Measurements from ENCODE around the gene PSMA6.
"Not testable (repeated sequence)": the region's sequence is repeated elsewhere in the genome, so short reads cannot be mapped to it uniquely, and the experiment has no call there.

The PSMA6 gene

DNA sequence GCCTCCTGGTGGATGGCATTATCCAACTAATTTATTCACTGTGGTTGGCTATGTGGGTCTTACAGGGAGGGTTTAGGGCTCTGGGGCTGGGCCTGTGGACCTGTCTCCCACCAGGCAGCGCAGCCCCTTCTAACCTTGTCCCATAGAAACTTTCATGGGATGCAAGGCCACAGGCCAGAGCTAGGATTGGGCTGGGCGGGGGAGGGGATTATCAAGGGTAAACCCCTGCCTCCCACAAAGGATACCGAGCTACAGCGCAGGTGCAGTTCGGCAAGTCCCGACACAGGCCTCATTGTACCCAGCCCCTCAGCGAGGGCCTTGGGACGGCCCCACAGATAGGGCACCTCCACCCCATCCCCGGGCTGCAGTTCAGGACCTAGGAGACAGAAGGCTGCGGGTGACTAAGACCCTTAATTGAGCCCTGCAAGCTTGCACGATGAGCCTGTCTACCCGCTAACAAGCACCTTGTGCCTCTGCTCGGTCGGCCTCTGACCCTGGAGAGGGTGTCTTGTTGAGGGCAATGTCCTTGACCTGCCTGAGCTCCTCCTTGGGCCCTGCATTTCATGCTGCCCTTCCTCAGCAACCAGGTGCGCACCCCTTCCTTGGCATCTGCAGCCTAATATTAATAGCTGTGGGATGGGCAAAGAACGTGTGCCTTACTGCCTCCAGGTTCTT, 46.7 kb downstream of the PSMA6 start:
- FAIRE-seq (no peak), DNase-seq (ENCODE audit: insufficient read length, low spot score) (no peak)
- TF ChIP-seq POLR2A (IDR thresholded peaks at IDR 0.05; ENCODE audit: low read depth, low read length) = no peak

DNA sequence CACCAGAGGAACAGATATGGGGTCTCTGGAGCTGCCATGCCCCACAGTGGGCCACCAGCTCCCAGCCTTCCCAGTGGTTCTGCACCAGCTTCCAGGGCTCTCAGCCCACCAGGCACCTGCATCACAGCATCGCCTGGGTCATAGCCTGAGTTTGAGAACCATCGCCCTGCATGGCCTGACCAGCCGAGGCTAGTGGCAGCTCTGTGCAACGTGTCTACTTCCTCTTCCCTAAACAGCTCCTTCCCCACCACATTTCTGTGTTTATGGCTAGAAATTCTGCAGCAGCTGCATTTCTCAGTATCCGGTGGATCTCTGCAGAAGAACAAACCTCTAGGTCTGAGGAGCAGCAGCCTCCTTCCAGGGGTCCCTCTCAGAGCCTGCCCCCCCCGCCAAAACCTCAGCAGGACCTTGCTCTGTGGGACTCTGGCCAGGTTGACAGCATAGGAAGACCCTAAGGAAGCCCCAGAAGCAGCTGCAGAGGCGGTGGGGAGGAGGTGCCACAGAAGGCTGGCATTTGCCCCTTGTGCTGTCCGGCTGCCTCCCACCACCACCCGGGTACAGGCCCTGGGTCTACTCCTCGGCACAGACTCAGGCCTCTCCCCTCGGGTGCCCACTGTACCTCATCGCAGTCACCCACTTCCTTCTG, 47.7 kb downstream of the PSMA6 start:
- FAIRE-seq = no peak
- no peak for TF ChIP-seq POLR2A (IDR thresholded peaks at IDR 0.05; ENCODE audit: low read depth, low read length)
- no peak for DNase-seq (ENCODE audit: insufficient read length, low spot score)

DNA sequence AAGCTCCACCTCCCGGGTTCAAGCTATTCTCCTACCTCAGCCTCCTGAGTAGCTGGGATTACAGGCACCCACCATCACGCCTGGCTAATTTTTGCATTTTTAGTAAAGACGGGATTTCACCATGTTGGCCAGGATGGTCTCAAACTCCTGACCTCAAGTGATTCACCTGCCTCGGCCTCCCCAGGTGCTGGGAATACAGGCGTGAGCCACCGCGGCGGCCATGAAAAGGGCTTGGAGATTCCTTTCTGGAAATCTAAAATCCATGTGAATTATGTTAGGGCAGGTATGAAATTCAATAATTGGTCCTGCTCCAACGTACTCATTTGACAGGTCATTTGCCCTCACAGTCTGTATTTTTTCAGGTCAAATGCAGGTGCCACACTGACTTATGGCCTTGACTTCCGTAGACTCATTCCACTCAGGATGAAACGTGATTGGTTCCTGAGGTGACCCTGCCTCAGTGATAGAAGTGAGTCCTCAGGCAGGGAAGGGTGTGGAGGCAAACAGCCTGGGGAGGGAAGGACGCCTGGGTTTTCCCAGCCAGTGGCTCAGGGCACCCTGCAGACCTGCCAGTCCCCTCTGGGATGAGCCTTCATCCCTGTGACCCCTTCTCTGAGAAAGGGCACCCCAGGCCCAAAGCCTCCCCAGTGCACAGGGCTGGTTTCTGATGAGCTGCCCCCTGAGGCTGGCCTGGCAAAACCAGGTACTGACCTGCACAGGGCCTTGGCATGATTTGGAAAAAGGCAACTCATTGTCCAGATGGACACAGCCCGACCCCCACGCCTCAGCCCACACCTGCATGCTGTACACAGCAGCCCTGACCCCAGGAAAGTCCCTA, 48.7 kb downstream of the PSMA6 start:
- FAIRE-seq = no peak
- no peak for DNase-seq (ENCODE audit: insufficient read length, low spot score)
- no peak for TF ChIP-seq POLR2A (IDR thresholded peaks at IDR 0.05; ENCODE audit: low read depth, low read length)

DNA sequence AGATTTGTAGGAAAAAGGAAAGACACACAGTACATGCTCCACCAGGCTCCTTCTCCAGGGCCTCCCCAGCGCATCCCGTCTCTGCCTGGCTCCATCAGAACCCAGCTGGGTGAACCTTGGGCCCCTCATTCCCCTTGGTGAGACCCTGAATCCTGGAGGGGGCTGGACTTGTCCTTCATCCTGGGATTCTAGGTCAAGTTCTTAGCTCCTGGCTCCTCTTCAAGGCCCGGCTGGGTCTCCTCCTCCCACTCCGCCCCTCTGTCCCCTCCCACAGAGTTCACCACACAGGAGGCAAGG, 49.2 kb downstream of the PSMA6 start:
- TF ChIP-seq POLR2A (IDR thresholded peaks at IDR 0.05; ENCODE audit: low read depth, low read length) = no peak
- FAIRE-seq (no peak), DNase-seq (ENCODE audit: insufficient read length, low spot score) (peak; percentile 69)

DNA sequence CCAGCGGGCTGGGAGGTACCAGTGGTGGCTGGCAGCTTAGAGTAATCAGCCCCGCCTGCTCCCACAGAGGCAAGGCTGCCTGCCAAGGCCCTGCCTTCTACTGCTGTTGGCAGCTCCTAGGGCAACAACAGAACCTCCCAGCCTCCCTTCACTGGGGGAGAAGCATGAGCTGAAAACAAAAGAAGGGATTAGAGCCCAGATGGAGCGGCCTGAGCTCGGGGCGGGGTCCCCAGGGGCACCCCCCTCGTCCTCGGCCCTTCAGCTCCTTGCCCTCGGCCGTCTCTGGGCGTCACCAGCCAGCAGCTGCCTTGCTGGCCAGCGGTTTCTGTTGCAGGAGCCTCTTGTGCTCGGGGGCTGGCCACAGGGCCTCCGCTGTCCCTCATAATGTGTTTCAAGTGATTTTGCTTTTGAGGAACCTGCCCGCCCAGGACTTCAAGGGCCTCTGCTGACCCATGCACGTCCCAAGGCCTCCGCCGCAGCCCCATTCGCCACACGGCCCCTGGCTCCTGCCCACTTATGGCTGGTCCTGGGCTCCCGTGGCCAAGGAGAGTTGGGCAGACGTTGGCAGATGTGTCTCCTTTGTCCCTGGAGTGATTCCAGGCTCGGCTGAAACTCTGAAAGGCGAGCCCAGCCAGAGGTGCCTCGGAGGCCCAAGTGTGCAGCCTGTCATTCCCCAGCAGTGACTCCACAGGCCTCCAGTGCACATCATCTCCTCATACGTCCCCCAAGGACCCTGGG, 49.7 kb downstream of the PSMA6 start:
- no peak for FAIRE-seq
- no peak for TF ChIP-seq POLR2A (IDR thresholded peaks at IDR 0.05; ENCODE audit: low read depth, low read length)
- no peak for DNase-seq (ENCODE audit: insufficient read length, low spot score)

DNA sequence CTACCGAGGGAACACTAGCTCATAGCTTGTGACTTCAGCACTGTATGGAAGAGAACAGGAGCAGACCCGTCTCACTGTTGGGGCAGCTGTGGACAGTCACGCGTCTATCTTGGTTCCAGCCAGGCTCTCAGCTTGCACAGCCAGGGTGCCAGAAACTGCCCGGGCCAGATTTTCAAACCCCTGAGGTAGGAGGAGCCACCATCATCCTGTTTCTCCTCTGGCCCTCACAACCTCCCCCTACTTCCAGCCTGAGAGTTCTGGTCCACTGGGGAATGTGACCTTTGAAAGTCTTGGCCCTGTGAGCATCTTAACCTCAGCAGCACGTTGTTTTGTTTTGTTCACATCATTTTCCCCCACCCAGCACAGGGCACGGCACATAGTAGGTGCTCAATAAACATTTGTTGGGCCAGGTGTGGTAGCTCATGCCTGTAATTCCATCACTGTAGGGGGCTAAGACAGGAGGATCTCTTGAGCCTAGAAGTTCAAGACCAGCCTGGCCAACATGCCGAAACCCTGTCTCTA, 50.4 kb downstream of the PSMA6 start:
- DNase-seq (ENCODE audit: insufficient read length, low spot score) (no peak), FAIRE-seq (no peak)
- TF ChIP-seq POLR2A (IDR thresholded peaks at IDR 0.05; ENCODE audit: low read depth, low read length) = no peak

DNA sequence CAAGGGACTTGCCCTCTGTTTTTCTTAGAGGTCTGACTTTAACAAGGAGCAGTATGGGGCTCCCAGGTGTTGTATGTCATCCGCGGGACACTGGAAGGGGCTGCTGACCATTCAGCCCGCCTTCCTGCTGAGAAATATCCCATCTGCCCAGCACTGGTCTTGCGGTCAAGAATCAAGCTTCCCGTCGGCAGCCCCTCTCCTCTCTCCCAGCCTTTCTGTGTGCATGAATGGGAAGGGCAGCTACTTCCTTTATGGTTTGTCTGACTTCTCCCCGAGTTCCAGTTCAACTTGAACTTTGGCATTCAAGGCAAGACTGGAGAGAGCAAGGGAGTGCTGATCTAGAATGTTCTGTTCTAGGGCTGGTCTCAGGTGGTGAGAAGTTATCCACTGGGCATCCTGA, 51.5 kb downstream of the PSMA6 start:
- TF ChIP-seq POLR2A (IDR thresholded peaks at IDR 0.05; ENCODE audit: low read depth, low read length) = no peak
- FAIRE-seq = no peak

DNA sequence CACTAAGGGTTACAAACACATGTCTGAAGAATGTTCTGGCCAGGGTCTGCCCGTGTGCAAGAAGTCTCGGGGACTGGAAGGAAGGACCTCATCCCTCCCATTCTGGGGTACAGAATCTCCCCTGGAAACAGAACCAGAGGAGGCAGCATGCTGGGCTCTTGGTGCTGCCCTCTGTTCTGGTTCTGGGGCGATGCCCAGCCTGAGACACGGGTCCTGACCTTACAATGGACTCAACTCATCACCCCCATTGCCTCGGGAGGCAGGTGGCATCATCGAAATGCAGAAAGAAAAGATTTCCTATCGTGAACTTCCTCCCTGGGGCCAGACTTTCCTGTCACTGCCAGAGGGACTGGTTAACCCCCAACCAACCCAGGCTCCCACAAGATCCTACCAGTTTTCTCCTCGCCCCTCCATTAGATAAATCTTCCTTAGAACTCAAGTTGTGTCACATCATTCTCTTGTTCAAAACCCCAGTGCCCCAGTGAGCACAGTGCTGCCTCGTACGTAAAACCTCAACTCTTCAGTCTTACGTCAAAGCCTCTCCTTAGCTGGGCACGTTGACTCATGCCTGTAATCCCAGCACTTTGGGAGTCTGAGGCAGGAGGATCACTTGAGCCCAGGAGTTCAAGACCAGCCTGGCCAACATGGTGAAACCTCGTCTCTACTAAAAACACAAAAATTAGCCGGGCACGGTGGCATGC, 52.1 kb downstream of the PSMA6 start:
- FAIRE-seq = no peak
- no peak for TF ChIP-seq POLR2A (IDR thresholded peaks at IDR 0.05; ENCODE audit: low read depth, low read length)
- no peak for DNase-seq (ENCODE audit: insufficient read length, low spot score)

More for the DNA sequence above, 51.5 kb downstream of the PSMA6 start:
- DNase-seq (ENCODE audit: insufficient read length, low spot score) = no peak

DNA sequence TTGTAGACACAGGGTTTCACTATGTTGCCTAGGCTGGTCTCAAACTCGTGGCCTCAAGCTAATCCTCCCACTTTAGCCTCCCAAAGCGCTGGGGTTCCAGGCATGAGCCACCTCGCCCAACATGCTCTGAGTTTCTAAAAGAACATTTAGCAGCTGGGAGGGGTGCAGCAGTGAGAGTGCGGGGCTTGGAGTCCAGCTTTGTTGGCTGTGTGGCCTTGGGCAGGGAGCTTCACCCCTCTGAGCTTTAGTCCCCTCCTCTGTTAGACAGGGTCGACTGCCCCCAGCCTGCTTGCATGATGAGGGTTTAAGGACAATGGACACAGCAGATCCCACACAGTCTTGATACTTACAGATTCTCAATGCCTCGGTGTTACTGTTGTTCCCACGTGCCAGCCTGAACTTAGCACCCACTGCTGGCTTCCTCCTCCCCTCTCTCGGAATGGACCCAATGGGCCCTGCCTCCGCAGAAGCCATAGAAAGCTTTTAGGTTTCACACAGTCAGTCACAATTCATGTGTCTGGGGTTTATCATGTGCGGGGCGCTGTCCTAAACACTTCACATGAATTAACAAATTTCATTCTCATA, 54.6 kb downstream of the PSMA6 start:
- no peak for DNase-seq (ENCODE audit: insufficient read length, low spot score)
- no peak for FAIRE-seq
- TF ChIP-seq POLR2A (IDR thresholded peaks at IDR 0.05; ENCODE audit: low read depth, low read length) = no peak

DNA sequence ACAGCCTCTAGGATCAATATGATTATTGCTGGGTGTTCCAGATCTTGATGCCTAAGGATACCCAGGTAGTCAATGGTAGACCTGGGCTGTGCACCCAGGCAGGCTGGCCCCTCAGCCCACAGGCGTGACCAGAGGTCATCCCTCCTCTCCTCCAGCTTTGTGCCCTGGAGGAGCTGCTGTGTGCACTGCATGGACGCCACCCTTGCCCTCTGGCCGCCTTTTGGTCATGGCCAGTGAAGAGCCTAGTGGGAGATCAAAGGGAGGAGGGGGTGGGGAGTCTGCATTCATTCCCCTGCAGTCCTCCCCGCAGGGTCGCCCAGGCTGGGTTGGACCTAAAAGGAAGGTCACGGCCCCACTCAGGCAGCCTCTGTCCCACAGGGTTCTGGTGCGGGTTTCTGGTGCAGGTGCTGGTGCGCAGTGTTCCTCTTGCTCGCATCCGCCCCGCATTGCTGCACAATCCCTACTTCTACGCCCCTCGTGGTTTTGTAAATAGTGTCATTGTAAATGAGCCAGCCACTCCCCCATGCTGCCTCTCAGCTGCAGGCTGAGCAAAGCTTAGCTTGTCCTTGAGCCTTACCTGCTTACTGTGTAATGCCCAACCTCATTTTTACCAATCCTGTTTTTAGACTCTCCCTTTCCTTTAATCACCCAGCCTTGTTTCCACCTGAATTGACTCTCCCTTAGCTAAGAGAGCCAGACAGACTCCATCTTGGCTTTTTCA, 55.3 kb downstream of the PSMA6 start:
- no peak for FAIRE-seq
- TF ChIP-seq POLR2A (IDR thresholded peaks at IDR 0.05; ENCODE audit: low read depth, low read length) = no peak
- no peak for DNase-seq (ENCODE audit: insufficient read length, low spot score)

DNA sequence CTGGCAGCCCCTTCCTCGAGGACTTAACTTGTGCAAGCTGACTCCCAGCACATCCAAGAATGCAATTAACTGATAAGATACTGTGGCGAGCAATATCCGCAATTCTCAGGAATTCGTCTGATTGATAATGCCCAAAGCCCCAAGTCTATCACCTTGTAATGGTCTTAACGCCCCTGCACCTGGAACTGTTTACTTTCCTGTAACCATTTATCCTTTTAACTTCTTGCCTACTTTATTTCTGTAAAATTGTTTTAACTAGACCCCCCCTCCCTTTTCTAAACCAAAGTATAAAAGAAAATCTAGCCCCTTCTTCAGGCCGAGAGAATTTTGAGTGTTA, 55.8 kb downstream of the PSMA6 start:
- not testable (repeated sequence) for DNase-seq (ENCODE audit: insufficient read length, low spot score); FAIRE-seq

DNA sequence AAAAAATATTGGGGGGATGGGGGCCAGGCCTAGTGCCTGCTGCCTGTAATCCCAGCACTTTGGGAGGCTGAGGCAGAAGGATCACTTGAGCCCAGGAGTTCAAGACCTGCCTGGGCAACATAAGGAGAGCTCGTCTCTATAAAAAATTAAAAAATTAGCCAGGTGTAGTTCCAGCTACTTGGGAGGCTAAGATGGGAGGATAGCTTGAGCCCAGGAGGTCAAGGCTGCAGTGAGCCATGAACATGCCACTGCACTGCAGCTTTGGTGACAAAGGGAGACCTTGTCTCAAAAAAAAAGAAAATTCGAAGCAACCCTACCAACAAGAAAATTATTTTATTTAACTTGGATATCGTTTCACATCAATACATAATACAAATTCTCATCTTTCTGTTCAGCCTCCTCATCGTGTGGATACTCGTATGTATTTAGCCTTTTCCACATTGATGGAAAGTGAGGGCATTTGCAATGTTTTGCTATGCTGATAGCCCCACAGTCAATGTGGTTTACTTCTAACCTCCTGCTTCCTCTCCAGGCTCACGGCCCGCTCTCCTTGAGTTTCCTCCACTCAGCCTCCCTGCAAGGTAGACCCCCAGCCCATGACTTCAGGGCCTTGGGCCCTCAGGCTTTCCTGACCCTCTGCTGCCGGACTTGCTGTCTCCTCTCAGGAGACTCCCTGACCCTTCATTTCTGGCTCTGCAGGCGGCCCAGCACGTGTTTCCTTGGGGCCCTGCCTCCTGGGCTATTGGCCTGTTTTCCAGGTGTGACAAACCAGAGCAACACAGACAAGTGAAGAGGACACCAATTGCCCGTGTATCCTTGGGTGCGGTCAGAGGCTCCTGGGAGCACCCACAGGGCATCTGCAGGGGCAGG, 57.5 kb downstream of the PSMA6 start:
- no peak for TF ChIP-seq POLR2A (IDR thresholded peaks at IDR 0.05; ENCODE audit: low read depth, low read length)
- no peak for DNase-seq (ENCODE audit: insufficient read length, low spot score)
- FAIRE-seq = no peak

Data from H54 (cell line).